H1 (cell line): Measurements from ENCODE around the gene DPYSL3. TPM values are rescaled to one million over a fixed set of nuclear protein-coding genes. Genes with fewer than 3 reads are reported as not detected.
A peak's percentile ranks its signal among the peaks of the same experiment; 100 is the strongest.

Experiments
- TAF7 ChIP-seq: optimal IDR thresholded peaks from 2 replicates; pipeline ENCODE3; 2011; ENCODE audit warnings: low read depth, mild to moderate bottlenecking, inconsistent platforms, low read length, moderate library complexity, borderline replicate concordance
- polyA plus RNA-seq, 7 experiments: library from polyadenylated mRNA; depleted of rRNA in 3 of 7; stranded (reverse) in 5 of 7; unstranded in 2 of 7; fragments of >200 nt in 5 of 7; fragments of 200-250 nt in 2 of 7; gene quantifications; 1 replicate in 5 of 7; 2 replicates in 1 of 7; 4 replicates in 1 of 7; pipeline versions ENCODE4 v1.2.1 to v1.2.3, GENCODE V29; 2011 to 2013; ENCODE audit warnings: missing spikeins in 2 of 7, mixed read lengths in 2 of 7
- total RNA-seq: library from RNA; stranded (reverse); fragmentation: NEBNext Ultra II Directional; extraction: Animal tissue kit (Norgen Biotek cat#: 25700); gene quantifications from 2 replicates; pipeline ENCODE4 v1.2.1, GENCODE V29; 2021
- TF ChIP-seq, protein P1 (sequence below): fragments of 300-600 bp; sonication (generic); IDR thresholded peaks from 2 replicates; pipeline ENCODE4 v1.7.1; 2012; ENCODE audit warnings: low read length, moderate library complexity, mild to moderate bottlenecking, inconsistent platforms; ENCODE audit not compliant: insufficient replicate concordance

DPYSL3 gene
- total and polyA plus RNA-seq, 2 of the 8 experiments (the other 6 are each of a cell fraction or from before 2014, with no cell fraction given) = 268 to 387 TPM

DNA sequence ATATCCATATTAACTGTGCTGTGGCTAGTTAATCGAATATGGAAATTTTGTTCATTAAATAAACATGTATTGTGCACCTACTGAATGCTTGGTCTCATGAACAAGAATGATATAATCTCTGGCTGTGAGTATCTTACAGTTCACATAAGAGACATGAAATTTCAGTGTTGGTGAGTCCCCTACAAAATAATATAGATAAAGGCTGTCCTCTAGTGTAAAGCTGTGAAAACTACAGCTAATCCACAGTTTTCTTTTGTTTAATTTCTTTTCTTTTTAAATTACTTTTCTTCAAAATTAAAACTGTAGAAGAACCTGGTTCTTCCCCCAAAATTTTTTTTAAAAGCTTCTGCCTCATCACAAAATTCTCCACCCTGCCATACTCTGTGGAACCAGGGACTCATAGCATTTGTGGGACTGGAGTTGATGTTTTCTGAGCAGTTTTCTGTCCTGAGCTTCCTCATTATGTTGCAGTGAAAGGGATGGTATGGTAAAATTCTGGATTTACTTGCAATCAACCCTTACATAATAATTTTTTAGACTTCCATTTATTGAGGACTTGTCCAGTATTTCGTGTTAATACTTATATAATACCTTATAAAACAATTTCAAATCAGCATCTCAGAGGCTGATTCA lies 140.0 kb downstream of the DPYSL3 start (continued):
- TF ChIP-seq, protein P1, sequence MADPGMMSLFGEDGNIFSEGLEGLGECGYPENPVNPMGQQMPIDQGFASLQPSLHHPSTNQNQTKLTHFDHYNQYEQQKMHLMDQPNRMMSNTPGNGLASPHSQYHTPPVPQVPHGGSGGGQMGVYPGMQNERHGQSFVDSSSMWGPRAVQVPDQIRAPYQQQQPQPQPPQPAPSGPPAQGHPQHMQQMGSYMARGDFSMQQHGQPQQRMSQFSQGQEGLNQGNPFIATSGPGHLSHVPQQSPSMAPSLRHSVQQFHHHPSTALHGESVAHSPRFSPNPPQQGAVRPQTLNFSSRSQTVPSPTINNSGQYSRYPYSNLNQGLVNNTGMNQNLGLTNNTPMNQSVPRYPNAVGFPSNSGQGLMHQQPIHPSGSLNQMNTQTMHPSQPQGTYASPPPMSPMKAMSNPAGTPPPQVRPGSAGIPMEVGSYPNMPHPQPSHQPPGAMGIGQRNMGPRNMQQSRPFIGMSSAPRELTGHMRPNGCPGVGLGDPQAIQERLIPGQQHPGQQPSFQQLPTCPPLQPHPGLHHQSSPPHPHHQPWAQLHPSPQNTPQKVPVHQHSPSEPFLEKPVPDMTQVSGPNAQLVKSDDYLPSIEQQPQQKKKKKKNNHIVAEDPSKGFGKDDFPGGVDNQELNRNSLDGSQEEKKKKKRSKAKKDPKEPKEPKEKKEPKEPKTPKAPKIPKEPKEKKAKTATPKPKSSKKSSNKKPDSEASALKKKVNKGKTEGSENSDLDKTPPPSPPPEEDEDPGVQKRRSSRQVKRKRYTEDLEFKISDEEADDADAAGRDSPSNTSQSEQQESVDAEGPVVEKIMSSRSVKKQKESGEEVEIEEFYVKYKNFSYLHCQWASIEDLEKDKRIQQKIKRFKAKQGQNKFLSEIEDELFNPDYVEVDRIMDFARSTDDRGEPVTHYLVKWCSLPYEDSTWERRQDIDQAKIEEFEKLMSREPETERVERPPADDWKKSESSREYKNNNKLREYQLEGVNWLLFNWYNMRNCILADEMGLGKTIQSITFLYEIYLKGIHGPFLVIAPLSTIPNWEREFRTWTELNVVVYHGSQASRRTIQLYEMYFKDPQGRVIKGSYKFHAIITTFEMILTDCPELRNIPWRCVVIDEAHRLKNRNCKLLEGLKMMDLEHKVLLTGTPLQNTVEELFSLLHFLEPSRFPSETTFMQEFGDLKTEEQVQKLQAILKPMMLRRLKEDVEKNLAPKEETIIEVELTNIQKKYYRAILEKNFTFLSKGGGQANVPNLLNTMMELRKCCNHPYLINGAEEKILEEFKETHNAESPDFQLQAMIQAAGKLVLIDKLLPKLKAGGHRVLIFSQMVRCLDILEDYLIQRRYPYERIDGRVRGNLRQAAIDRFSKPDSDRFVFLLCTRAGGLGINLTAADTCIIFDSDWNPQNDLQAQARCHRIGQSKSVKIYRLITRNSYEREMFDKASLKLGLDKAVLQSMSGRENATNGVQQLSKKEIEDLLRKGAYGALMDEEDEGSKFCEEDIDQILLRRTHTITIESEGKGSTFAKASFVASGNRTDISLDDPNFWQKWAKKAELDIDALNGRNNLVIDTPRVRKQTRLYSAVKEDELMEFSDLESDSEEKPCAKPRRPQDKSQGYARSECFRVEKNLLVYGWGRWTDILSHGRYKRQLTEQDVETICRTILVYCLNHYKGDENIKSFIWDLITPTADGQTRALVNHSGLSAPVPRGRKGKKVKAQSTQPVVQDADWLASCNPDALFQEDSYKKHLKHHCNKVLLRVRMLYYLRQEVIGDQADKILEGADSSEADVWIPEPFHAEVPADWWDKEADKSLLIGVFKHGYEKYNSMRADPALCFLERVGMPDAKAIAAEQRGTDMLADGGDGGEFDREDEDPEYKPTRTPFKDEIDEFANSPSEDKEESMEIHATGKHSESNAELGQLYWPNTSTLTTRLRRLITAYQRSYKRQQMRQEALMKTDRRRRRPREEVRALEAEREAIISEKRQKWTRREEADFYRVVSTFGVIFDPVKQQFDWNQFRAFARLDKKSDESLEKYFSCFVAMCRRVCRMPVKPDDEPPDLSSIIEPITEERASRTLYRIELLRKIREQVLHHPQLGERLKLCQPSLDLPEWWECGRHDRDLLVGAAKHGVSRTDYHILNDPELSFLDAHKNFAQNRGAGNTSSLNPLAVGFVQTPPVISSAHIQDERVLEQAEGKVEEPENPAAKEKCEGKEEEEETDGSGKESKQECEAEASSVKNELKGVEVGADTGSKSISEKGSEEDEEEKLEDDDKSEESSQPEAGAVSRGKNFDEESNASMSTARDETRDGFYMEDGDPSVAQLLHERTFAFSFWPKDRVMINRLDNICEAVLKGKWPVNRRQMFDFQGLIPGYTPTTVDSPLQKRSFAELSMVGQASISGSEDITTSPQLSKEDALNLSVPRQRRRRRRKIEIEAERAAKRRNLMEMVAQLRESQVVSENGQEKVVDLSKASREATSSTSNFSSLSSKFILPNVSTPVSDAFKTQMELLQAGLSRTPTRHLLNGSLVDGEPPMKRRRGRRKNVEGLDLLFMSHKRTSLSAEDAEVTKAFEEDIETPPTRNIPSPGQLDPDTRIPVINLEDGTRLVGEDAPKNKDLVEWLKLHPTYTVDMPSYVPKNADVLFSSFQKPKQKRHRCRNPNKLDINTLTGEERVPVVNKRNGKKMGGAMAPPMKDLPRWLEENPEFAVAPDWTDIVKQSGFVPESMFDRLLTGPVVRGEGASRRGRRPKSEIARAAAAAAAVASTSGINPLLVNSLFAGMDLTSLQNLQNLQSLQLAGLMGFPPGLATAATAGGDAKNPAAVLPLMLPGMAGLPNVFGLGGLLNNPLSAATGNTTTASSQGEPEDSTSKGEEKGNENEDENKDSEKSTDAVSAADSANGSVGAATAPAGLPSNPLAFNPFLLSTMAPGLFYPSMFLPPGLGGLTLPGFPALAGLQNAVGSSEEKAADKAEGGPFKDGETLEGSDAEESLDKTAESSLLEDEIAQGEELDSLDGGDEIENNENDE = peak; percentile 49
- peak; percentile 31 for TF ChIP-seq TAF7
